ENCODE results near the gene NPFFR1.
A peak's percentile ranks its signal among the peaks of the same experiment; 100 is the strongest.

NPFFR1 gene

GRCh38 chr10:70315276-70315675 lies 31.5 kb upstream of the NPFFR1 start:
- no peak for TF ChIP-seq CTCF (conservative IDR thresholded peaks at IDR 0.05; ENCODE audit: control insufficient read depth, insufficient read depth, low read depth, low read length)
- no peak for DNase-seq (ENCODE audit: low read depth)
- no peak overlapping the region for H3K4me3 ChIP-seq (ENCODE audit: control insufficient read depth, low read depth, low read length)

- no peak for TF ChIP-seq CTCF (conservative IDR thresholded peaks at IDR 0.05; ENCODE audit: control insufficient read depth, insufficient read depth, low read depth, low read length)
- DNase-seq (ENCODE audit: low read depth) = peak; percentile 16
- H3K4me3 ChIP-seq (ENCODE audit: control insufficient read depth, low read depth, low read length) = no peak overlapping the region
Observed at GRCh38 chr10:70312972-70313371, 29.2 kb upstream of the NPFFR1 start.

- H3K4me3 ChIP-seq (ENCODE audit: control insufficient read depth, low read depth, low read length) = no peak overlapping the region
- TF ChIP-seq CTCF (conservative IDR thresholded peaks at IDR 0.05; ENCODE audit: control insufficient read depth, insufficient read depth, low read depth, low read length) = no peak
- no peak for DNase-seq (ENCODE audit: low read depth)
Observed at GRCh38 chr10:70312249-70312648, 28.4 kb upstream of the NPFFR1 start.

GRCh38 chr10:70311698-70312097 lies 27.9 kb upstream of the NPFFR1 start:
- no peak overlapping the region for H3K4me3 ChIP-seq (ENCODE audit: control insufficient read depth, low read depth, low read length)
- TF ChIP-seq CTCF (conservative IDR thresholded peaks at IDR 0.05; ENCODE audit: control insufficient read depth, insufficient read depth, low read depth, low read length) = no peak
- no peak for DNase-seq (ENCODE audit: low read depth)

- DNase-seq (ENCODE audit: low read depth) = no peak
- TF ChIP-seq CTCF (conservative IDR thresholded peaks at IDR 0.05; ENCODE audit: control insufficient read depth, insufficient read depth, low read depth, low read length) = no peak
- H3K4me3 ChIP-seq (ENCODE audit: control insufficient read depth, low read depth, low read length) = no peak overlapping the region
Observed at GRCh38 chr10:70309661-70310060, 25.9 kb upstream of the NPFFR1 start.

GRCh38 chr10:70308121-70309060 lies 24.6 kb upstream of the NPFFR1 start:
- no peak overlapping the region for H3K4me3 ChIP-seq (ENCODE audit: control insufficient read depth, low read depth, low read length)
- TF ChIP-seq CTCF (conservative IDR thresholded peaks at IDR 0.05; ENCODE audit: control insufficient read depth, insufficient read depth, low read depth, low read length) = no peak
- DNase-seq (ENCODE audit: low read depth) = no peak

Data from fibroblast of mammary gland (primary cell).